HG02678 (cell line): ENCODE data around the gene MTHFD1L.

ENCODE experiments used
- ATAC-seq: cut with Tn5 transposase; IDR thresholded peaks from one replicate; pipeline ENCODE4 v1.9.1; 2021; ENCODE audit warnings: mild to moderate bottlenecking, moderate library complexity; ENCODE audit not compliant: unreplicated experiment

MTHFD1L gene

DNA sequence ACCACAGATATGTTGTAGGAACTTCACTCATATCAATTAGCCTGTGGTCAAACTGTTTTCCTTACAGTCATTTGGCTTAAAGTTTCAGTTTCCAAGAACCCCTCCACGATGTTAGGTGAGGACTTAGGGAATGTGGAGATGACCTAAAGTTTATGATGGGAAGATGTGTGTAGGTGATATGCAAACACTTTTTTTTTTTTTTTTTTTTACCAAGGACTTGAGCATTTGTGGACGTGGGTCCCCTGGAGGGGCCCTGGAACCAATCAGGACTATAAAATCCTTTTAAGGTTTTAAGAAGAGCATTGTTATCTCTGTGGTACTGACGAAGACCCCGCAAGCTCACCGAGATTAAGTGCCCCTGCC, 478 bp upstream of the MTHFD1L start:
- no peak for ATAC-seq

DNA sequence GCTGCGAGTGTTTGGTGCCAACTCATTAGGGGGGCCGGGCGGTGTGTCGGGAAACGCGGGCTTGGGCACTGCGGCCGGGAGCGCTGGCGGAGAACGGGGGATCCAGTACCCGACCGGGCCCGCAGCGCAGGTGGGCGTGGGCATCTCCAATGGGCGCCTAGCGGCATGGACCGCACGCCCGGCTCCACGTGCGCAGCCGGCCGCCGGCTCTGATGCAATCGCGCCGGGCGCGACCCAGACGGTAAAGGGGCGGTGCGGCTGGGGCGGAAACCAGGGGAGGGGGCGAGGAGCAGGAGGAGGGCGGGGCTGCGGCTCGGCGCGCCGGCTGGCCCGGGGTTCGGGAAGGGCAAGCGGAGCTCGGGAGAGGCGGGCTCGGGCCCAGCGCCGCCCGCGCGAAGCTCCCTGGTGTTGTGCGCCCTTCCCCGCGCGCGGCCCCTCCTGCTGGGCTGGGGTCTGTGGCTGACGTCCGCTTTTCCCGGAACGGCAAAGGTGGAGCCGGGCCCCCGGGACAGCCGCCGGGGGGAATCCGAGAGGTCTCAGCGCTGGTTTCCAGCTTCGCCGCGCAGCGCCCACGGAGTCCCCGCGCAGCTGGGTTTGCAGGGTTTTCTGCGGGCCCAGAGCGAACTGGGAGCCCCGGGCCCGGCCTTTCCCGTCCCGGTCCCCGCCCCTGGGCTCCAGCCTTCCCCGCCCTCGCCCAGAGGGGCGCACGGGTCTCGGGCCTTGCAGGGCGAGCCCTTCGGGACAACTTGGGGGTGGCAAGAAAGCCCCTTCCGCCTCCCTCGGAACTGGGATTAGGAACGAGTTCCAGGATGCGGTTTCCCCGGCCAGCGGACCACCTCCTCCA, 867 bp downstream of the MTHFD1L start:
- peak; percentile 78 for ATAC-seq

DNA sequence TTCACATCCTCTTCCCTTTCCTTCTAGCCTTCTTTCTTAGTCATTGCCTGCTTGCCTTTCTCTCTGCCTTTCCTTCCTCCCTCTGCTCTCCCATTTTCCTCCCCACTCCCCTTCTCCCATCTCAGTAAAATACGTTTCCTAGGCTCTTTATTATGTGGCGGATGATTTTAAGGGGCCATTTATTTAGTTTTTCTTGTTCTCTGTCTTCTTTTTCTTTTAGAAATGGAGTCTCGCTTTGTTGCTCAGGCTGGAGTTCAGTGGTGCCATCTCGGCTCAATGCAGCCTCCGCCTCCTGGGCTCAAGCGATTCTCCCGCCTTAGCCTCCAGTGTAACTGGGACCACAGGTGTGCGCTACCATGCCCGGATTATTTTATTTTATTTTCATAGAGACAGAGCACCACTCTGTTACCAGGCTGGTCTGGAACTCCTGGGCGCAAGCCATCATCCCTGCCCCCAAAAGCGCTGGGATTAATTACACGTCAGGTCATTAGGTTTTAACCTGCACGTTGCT, 1.5 kb downstream of the MTHFD1L start:
- ATAC-seq = no peak

DNA sequence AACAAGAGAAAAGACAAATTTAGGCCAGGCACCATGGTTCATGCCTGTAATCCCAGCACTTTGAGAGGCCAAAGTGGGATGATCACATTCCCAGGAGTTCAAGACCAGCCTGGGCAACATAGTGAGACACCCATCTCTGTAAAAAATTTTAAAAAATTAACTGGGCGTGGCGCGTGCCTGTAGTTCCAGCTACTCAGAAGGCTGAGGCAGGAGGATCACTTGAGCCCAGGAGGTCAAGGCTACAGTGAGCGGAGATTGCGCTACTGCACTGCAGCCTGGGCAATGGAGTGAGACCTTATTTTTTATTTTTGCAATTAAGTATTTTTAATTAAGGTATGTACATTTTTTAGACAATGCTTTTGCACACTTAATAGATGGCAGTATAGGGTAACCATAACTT, 3.3 kb downstream of the MTHFD1L start:
- no peak for ATAC-seq

DNA sequence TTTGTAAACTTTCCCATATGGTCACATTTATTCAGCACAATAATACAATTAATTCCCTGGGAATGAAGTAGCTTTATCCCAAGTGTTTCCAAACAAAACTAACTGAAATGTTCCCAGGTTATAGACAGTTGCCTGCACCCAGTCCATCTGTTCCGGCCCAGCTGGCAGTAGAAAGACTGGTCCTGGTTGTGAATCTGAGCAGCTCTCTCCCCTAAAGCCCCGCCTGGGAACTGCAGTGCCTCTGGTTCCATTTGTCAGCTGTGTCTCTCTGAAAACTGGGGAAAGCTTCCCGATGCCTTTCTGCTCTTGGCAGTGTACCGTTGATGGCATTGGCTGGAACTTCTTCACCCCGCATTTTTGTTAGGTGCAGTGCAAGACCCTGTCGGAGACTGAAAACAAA, 8.7 kb downstream of the MTHFD1L start:
- no peak for ATAC-seq

DNA sequence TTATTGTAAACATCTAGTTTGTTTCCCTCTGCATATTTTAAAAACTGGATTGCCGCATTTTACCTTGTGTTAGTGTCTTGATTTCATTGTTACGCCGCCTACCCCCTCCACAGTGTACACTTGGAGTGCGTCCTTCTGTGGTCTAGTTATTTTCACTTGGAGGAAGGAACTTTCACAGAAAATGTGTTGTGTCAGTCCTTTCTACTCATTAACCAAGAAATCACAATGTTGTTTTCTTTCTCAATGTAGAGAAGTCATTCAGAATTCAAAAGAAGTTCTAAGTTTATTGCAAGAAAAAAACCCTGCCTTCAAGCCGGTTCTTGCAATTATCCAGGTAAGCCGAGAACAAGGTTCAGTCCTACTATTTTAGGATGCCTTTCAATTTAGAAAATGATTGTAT, 10.3 kb downstream of the MTHFD1L start:
- ATAC-seq = no peak

DNA sequence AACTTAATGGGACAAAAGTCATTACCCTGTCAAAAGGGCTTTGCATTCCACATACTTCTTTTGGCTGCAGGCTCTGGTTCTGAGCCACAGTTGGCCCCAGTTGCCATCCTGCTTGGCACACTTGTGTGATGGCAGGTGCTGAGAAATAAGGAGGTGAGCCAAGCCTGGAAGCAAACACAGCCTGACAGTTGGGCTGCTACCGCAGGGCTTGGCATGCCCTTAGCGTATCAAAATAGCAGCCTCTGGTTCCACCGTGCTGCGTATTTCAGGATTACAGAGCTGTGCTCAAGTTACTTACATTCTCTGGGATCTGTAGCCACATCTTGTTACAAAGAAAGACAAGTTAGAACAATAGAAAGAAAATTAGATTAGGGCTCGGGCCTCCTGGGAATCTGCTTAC, 11.1 kb downstream of the MTHFD1L start:
- no peak for ATAC-seq

DNA sequence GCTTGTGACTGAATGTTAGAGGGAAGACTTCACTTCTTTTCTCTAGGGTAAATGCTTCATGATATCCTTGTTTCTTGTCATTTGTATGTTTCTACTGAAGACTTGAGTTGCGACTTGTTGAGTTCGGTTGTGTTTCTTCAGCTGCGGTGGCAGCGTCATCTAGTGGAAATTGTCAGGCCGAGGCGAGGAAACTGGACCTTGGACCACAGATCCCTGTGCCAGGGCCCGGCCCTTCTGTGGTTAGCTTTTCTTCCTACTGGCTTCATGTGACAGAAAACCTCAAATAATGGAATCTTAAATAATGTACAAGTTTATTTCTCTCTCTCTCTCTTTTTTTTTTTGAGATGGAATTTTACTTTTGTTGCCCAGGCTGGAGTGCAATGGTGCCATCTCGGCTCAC, 12.4 kb downstream of the MTHFD1L start:
- ATAC-seq = no peak

DNA sequence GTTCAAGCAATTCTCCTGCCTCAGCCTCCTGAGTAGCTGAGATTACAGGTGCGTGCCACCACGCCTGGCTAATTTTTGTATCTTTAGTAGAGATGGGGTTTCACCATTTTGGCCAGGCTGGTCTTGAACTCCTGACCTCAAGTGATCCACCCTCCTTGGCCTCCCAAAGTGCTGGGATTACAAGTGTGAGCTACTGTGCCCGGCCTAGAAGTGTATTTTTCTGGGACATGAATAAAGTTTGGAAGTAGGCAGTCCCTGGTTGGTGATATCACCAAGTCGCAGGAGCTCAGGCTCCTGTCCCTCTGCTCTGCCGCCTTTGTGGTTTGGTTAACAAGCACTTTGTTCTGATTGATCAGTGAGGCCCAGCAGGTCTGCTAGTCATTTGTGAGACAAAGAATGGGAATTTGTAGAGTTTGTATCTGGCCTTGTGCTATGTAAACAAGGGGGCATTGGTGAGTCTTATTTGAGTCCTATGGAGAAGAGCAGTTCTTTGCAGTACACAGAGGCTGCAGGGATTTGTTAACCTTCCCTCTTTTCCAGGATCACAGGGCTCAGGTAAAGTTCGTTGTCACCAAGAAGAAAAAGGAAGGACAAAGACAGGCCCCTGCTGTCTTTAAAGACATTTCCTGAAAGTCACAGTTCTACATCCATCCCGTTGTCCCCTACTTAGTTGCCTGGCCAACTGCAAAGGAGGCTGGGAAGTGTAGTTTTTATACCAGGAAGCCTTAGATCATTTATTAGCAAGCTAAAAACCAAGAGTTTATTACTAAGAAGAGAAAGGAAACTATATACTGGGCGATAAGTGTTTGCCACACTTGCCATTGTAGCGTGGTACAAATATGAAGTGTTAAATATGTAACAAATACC, 13.1 kb downstream of the MTHFD1L start:
- ATAC-seq = no peak

DNA sequence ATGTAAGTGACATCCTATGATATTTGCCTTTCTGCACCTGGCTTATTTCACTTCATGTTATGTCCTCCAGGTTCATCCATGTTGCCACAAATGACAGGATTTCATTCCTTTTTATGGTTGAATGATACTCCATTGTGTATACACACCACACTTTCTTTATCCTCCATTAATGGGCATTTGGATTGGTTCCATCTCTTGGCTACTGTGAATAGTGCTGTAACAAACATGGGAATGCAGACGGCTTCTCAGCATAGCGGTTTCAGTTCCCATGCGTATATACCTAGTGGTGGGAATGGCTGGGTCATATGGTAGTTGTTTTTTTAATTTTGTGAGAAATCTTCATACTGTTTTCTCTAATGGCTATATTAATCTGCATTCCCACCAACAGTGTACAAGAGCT, 14.8 kb downstream of the MTHFD1L start:
- ATAC-seq = no peak

DNA sequence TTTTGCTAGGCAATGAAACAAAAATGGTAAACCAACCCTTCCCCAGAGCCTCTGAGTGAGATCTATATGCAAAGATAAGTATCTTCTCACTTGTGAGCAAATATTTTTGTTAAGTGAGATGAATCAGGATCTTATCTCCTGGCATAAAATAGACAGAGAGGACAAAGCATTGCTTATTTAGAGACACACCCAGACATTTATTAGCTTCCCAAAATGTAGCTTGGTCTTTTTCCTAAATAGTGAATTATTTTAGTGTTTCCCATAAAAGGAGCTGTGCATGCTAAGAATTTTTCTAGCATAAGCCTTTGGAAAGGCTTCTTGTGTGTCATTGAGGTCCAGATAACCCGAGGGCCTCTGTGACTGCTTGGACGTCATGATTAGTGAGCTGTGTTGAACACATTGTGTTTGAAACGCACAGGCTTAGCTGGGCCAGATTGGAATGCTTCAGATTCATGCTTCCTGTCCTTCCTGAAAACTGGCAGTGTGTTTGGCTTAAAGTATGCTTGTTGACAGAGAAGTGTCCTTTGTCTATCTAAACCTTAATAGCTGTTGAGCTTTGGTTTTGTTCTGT, 16.5 kb downstream of the MTHFD1L start:
- no peak for ATAC-seq

DNA sequence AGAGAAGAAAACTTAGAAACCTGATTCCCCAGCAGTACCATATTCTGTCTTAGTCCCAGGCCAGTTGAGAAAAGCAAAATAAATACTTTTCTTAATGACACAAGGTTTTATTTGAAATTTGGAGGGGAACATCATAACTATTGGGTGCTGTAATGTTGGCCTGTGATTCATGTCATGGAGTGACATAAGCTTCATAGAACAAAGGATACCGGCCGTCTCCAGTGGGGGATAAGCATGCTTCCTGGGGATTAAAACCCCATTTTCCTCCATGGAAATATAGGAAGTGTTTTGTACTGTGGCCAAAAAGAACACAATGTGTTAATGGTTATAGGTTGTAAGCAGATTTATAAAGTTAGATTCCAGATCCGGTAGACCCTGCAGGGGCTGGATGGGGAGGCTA, 18.0 kb downstream of the MTHFD1L start:
- ATAC-seq = no peak

DNA sequence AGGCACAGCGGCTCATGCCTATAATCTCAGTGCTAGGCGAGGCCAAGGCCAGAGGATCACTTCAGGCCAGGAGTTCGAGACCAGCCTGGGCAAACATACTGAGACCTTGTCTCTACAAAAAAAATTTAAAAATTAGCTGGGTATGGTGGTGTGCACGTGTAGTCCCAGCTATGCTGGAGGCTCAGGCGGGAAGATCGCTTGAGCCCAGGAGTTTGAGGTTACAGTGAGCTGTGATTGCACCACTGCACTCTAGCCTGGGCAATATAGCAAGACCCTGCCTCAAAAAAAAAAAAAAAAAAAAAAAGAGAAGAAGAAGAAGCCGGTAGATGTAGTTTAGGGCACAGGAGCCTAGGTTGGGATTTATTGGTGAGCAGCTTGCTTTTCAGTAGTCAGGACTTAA, 20.7 kb downstream of the MTHFD1L start:
- no peak for ATAC-seq

DNA sequence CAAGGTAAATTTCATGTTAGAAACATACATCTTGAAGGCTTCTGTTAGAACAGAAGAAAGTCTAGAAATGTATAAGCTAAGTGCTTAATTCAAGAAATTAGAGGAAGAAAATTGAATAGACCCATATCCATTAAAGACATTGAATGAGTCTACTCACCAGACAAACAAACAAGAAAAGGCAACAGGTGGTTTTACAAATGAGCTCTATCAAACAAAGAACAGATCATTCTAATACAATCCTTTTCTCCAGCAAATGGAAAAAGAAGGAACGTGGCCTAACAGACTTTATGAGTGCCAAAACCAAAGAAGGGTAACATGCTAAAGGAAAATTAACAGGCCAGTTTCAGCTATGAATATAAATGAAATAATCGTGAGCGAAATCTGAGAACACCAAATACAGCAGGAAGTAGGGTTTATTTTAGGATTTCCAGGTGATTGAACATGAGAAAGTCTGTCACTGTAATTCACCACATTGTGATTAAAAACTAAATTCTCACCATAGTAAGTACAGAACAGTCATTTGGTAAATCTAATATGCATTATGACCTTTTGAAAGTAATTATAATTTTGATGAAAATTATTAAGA, 22.6 kb downstream of the MTHFD1L start:
- ATAC-seq = peak; percentile 59

DNA sequence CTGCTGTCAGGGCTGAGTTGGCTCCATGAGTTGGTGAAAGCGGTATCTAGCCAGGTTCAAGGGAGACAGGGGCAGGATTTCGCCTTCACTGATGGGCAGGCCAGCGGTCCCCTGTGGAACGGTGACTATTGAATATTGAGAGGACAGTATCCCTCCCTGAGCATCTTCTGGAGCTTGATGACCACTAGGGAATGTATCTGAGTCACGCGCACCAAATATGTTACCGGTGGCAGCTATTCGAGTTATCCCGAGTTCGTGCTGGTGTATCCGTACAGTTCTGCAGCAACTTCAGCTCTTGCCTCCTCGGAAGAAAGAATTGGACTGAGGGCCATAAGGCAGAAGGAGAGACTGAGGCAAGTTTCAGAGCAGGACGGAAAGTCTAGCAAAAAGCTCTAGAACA, 24.8 kb downstream of the MTHFD1L start:
- no peak for ATAC-seq

DNA sequence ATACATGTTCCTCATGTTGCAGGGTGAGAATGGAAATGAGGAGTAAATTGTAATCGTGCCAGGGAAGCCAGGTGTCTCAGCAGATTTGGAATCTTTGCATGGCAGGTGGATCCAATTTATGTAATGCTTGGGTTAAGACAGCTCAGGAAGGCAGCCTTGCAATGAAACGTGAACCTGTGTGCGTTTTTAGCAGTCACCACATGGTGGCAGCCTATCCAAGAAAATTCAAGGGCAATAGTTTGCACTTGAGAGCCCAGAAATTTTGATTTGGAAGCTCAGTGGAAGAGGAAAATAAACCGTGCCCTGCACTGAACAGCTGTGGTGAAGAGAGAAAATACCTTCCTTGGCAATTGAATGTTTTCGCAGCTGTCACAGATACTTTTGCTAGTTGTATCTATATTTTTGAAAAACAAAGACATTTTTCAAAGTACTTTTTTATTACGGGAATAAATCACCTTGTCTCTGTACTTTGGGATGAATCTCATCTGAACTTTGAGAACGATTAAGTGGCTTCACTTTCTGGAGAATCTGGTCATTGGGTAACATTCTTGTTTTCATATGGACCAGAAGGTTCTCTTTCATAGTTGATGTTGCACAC, 26.5 kb downstream of the MTHFD1L start:
- peak; percentile 42 for ATAC-seq

DNA sequence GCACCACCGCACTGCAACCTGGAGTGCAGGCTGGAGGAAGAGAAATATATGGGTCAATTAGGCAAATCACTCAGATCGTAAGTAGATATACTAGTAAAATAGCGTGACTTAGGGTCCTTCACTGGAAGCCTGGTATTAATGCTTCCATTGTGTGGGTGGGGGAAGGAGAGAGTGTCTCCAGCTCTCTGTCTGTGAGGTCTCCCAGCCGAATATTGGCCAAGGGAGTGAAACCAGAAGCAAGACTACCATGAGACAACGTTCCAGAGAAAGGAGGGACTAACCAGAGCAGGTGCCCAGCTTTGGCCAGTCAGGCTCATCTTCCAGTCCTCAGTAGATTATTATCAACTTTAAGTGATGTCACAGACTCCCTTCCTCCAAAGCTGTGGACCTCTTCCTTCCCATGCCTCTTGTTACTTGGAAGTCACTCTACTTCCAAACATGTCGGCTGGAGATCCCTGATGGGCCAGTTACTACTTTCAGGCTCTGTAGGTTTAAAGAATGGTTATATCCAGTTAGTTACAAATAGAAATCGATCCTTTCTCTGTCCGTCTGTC, 28.8 kb downstream of the MTHFD1L start:
- ATAC-seq = no peak

DNA sequence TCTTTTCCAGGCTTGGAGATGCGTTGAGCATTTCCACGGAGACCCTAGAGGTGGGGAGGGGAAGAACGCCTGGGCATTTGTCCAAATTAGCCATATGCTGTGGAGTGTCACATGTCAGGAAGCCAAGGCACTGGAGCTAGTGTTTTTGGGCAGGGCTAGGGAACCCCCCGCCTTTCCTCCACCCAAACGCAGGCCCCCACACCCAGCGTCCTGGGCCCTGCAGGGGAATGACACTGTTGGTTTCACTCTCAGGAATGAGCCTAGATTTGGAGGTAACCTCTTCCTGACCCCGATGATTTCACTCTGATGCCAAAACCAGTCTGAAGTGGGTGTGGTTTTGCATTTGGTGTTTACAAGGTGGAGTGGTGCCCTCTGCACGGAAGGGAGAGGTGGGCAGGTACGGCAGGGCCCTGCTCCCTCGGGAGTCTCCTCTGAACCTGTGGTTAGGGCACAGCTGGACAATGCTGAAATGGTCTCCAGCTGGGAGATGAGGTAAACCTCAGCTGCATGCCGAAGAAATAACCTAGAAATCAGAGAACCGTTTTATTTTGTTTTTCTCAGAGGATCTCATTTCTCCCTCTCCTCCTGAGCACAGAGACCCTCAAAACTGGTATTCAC, 29.5 kb downstream of the MTHFD1L start:
- peak; percentile 73 for ATAC-seq

DNA sequence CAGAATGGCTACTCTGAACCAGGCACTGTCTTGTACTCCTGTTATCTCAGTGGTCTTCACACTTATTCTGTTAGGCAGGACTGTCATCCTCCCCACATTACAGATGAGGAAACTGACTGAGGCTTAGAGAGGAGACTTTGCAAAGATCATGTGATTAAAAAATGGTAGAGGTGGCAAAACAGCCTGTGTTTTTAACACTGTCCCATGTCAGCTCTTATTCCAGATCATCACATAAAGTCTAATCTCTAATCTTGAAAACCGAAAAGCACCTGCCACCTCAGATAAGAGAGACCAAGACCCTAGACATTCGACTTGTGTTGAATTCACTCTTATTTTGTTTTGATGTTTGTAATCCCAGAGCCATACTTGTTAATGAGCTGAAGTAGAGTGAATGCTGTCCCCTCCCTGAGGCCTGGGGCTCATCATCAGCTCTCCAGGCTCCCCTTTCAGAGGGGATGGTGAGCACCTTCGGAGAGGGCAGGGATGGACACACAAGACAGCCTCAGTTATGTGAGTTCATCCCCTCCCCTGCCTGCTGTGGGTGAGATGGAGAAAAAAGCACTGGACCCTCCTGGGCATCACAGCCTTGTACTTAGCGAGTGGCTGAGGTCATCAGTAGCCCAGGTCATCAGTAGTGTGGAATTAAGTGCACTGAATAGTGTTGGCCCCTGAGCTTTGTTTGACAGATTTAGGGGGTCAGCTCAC, 30.6 kb downstream of the MTHFD1L start:
- no peak for ATAC-seq
